H1 (cell line): ENCODE results near the gene SNURF. TPM values are rescaled to one million over a fixed set of nuclear protein-coding genes. Genes with fewer than 3 reads are reported as not detected.
A peak's percentile ranks its signal among the peaks of the same experiment; 100 is the strongest.

Experiments
- CTCF ChIA-PET: fragments of 300-600 bp; sonication (Branson Sonifier 250); formaldehyde crosslinking; loops from one replicate; lab custom pipeline; 2021; ENCODE audit not compliant: partially characterized antibody; lab: Charles Lee
- POLR2A ChIA-PET: fragments of 300-600 bp; sonication (Branson Sonifier 250); formaldehyde crosslinking; loops from one replicate; lab custom pipeline; 2021; ENCODE audit warnings: inconsistent platforms; ENCODE audit not compliant: partially characterized antibody; lab: Charles Lee
- DNase-seq, 2 experiments: peaks; one replicate each; pipeline versions ENCODE4 v3.0.0 to v3.0.0-alpha.2; 2010 to 2022; ENCODE audit warnings: low spot score in 2 of 2, low read depth in 1 of 2, mixed read lengths in 1 of 2
- FAIRE-seq: peaks from 2 replicates; lab custom pipeline; 2011; peaks lifted over from hg19 to GRCh38; lab: Jason Lieb, UNC
- H2AFZ ChIP-seq: 2 replicates; pipeline ENCODE4 v1.8.1; 2012; ENCODE audit warnings: low read length, inconsistent platforms
- H2AK5ac ChIP-seq: 2 replicates; pipeline ENCODE4 v1.6.1; 2013; ENCODE audit warnings: low read depth, low read length
- H2BK120ac ChIP-seq: replicated peaks from 2 replicates; pipeline ENCODE3; 2013; ENCODE audit warnings: low read depth, low read length, inconsistent platforms
- H2BK12ac ChIP-seq: 2 replicates; pipeline ENCODE4 v1.6.1; 2013; ENCODE audit warnings: low read depth, low read length
- H2BK15ac ChIP-seq: 2 replicates; pipeline ENCODE4 v1.6.1; 2013; ENCODE audit warnings: low read length
- H2BK20ac ChIP-seq: 2 replicates; pipeline ENCODE4 v1.6.1; 2013; ENCODE audit warnings: low read length
- H2BK5ac ChIP-seq: 2 replicates; pipeline ENCODE4 v1.6.1; 2013; ENCODE audit warnings: low read depth, low read length
- H3K14ac ChIP-seq: 2 replicates; pipeline ENCODE4 v1.6.1; 2013; ENCODE audit warnings: inconsistent platforms; ENCODE audit not compliant: insufficient read length
- H3K18ac ChIP-seq: 2 replicates; pipeline ENCODE4 v1.6.1; 2013; ENCODE audit warnings: low read length; ENCODE audit errors: extremely low read depth
- H3K23ac ChIP-seq: 2 replicates; pipeline ENCODE4 v1.6.1; 2013; ENCODE audit warnings: inconsistent platforms; ENCODE audit not compliant: insufficient read length
- H3K23me2 ChIP-seq: 2 replicates; pipeline ENCODE4 v1.6.1; 2013; ENCODE audit warnings: low read depth, low read length
- H3K27ac ChIP-seq: 2 replicates; pipeline ENCODE4 v1.6.1; 2011; ENCODE audit warnings: low read depth, low read length, inconsistent platforms
- H3K27me3 ChIP-seq, 4 experiments: replicated peaks in 1 of 4; 1 replicate in 1 of 4; 2 replicates in 3 of 4; pipeline versions ENCODE4 v1.6.1 to v1.8.1; 2011 to 2013; ENCODE audit warnings: low read length in 3 of 4, mild to moderate bottlenecking in 3 of 4, inconsistent platforms in 2 of 4, mixed read lengths in 2 of 4, moderate library complexity in 1 of 4; ENCODE audit not compliant: control insufficient read depth in 3 of 4, insufficient read depth in 3 of 4; ENCODE audit errors: extremely low read depth in 1 of 4
- H3K36me3 ChIP-seq, 4 experiments: 2 replicates each; pipeline versions ENCODE4 v1.6.1 to v1.8.1; 2011 to 2013; ENCODE audit warnings: mild to moderate bottlenecking in 4 of 4, low read length in 3 of 4, moderate library complexity in 2 of 4, control low read depth in 1 of 4, inconsistent platforms in 1 of 4; ENCODE audit not compliant: insufficient read depth in 4 of 4, control insufficient read depth in 2 of 4
- H3K4ac ChIP-seq: replicated peaks from 2 replicates; pipeline ENCODE3; 2013; ENCODE audit warnings: low read length, low read depth, mixed read lengths, inconsistent platforms; ENCODE audit not compliant: insufficient read length
- H3K4me1 ChIP-seq, 4 experiments: replicated peaks in 1 of 4; 1 replicate in 1 of 4; 2 replicates in 3 of 4; pipeline versions ENCODE4 v1.6.1 to v1.8.1; 2011 to 2013; ENCODE audit warnings: low read length in 3 of 4, inconsistent platforms in 2 of 4, mixed read lengths in 1 of 4; ENCODE audit not compliant: insufficient read depth in 4 of 4, control insufficient read depth in 3 of 4
- H3K4me2 ChIP-seq, 2 experiments: 2 replicates each; pipeline versions ENCODE4 v1.6.1 to v1.8.1; 2011 to 2013; ENCODE audit warnings: low read depth in 2 of 2, low read length in 2 of 2, control low read depth in 1 of 2, inconsistent platforms in 1 of 2, mild to moderate bottlenecking in 1 of 2; ENCODE audit not compliant: insufficient read depth in 1 of 2
- H3K4me3 ChIP-seq, 4 experiments: fragments of 200-600, 300-600 bp in 1 of 4; sonication (generic), shearing (Covaris generic), sonication (Bioruptor Twin) in 1 of 4; 2 replicates each; pipeline versions ENCODE4 v1.5.1 to v1.8.1; 2011 to 2016; ENCODE audit warnings: low read length in 4 of 4, low read depth in 3 of 4, control low read depth in 2 of 4, inconsistent platforms in 2 of 4, mild to moderate bottlenecking in 2 of 4, mixed read lengths in 1 of 4, moderate library complexity in 1 of 4; ENCODE audit not compliant: insufficient read depth in 2 of 4; ENCODE audit errors: extremely low read depth in 1 of 4
- H3K56ac ChIP-seq: replicated peaks from 2 replicates; pipeline ENCODE3; 2013; ENCODE audit warnings: low read depth, mild to moderate bottlenecking, mixed read lengths, low read length, inconsistent platforms; ENCODE audit not compliant: insufficient read length
- H3K79me1 ChIP-seq: 2 replicates; pipeline ENCODE4 v1.6.1; 2013; ENCODE audit warnings: low read depth, low read length, control low read depth
- H3K79me2 ChIP-seq, 2 experiments: 2 replicates each; pipeline versions ENCODE4 v1.6.1 to v1.8.1; 2012 to 2013; ENCODE audit warnings: low read length in 2 of 2, mild to moderate bottlenecking in 2 of 2, inconsistent platforms in 1 of 2; ENCODE audit not compliant: insufficient read depth in 2 of 2, control insufficient read depth in 1 of 2
- H3K9ac ChIP-seq, 4 experiments: replicated peaks in 1 of 4; 1 replicate in 1 of 4; 2 replicates in 3 of 4; pipeline versions ENCODE4 v1.6.1 to v1.8.1; 2011 to 2013; ENCODE audit warnings: low read depth in 3 of 4, low read length in 3 of 4, control low read depth in 2 of 4, mild to moderate bottlenecking in 2 of 4, moderate library complexity in 2 of 4, inconsistent platforms in 1 of 4; ENCODE audit errors: extremely low read depth in 1 of 4
- H3K9me3 ChIP-seq, 2 experiments: 2 replicates each; pipeline versions ENCODE4 v1.6.1 to v1.8.1; 2012 to 2013; ENCODE audit warnings: mild to moderate bottlenecking in 2 of 2, moderate library complexity in 2 of 2, control low read depth in 1 of 2, inconsistent platforms in 1 of 2, low read depth in 1 of 2, low read length in 1 of 2, mixed read lengths in 1 of 2; ENCODE audit not compliant: insufficient read depth in 2 of 2
- H4K20me1 ChIP-seq, 2 experiments: replicated peaks in 1 of 2; 2 replicates each; pipeline versions ENCODE3 to v1.8.1; 2011 to 2013; ENCODE audit warnings: inconsistent platforms in 2 of 2, low read length in 2 of 2, mild to moderate bottlenecking in 1 of 2; ENCODE audit not compliant: insufficient read depth in 2 of 2, control insufficient read depth in 1 of 2
- H4K5ac ChIP-seq: 2 replicates; pipeline ENCODE4 v1.6.1; 2013; ENCODE audit warnings: low read length, low read depth, mixed read lengths, inconsistent platforms; ENCODE audit not compliant: insufficient read length
- H4K8ac ChIP-seq: 2 replicates; pipeline ENCODE4 v1.8.0; 2013; ENCODE audit warnings: mild to moderate bottlenecking, moderate library complexity, low read length, inconsistent platforms; ENCODE audit not compliant: insufficient read depth; ENCODE audit errors: extremely low read depth
- H4K91ac ChIP-seq: replicated peaks from 2 replicates; pipeline ENCODE3; 2013; ENCODE audit warnings: low read length, mixed read lengths, inconsistent platforms; ENCODE audit not compliant: insufficient read length
- ATF2 ChIP-seq: IDR thresholded peaks from 2 replicates; pipeline ENCODE4 v1.6.1; 2012; ENCODE audit warnings: low read length, inconsistent platforms
- CBX5 ChIP-seq: fragments of 300-800, 300-1000 bp; sonication (generic); IDR thresholded peaks from 2 replicates; pipeline ENCODE4 v1.7.1; 2016; ENCODE audit warnings: antibody characterized with exemption, low read length, low read depth
- GTF2F1 ChIP-seq: IDR thresholded peaks from 2 replicates; pipeline ENCODE4 v1.6.1; 2012; ENCODE audit warnings: low read depth, low read length, improper control_type of control experiment, borderline replicate concordance
- JUN ChIP-seq: IDR thresholded peaks from 2 replicates; pipeline ENCODE4 v1.6.1; 2011; ENCODE audit warnings: low read depth, mild to moderate bottlenecking, improper control_type of control experiment, low read length
- POLR2AphosphoS5 ChIP-seq: IDR thresholded peaks from 2 replicates; pipeline ENCODE4 v1.6.1; 2011; ENCODE audit warnings: low read depth, low read length
- RNF2 ChIP-seq: fragments of 200-900, 300-1000 bp; sonication (generic); IDR thresholded peaks from 2 replicates; pipeline ENCODE4 v1.7.1; 2016; ENCODE audit warnings: borderline replicate concordance, low read depth, mild to moderate bottlenecking, antibody characterized with exemption, low read length; ENCODE audit not compliant: poor library complexity, severe bottlenecking; ENCODE audit errors: missing control alignments
- SAP30 ChIP-seq: fragments of 300-600 bp; sonication (generic); IDR thresholded peaks from 2 replicates; pipeline ENCODE4 v1.7.1; 2012; ENCODE audit warnings: low read length, moderate library complexity, mild to moderate bottlenecking, inconsistent platforms; ENCODE audit not compliant: insufficient read depth, insufficient replicate concordance
- SP1 ChIP-seq: IDR thresholded peaks from 2 replicates; pipeline ENCODE4 v1.6.1; 2011; ENCODE audit warnings: low read depth, low read length
- SRF ChIP-seq: IDR thresholded peaks from 2 replicates; pipeline ENCODE4 v1.6.1; 2011; ENCODE audit warnings: mild to moderate bottlenecking, low read depth, low read length, moderate library complexity
- TAF1 ChIP-seq: IDR thresholded peaks from 2 replicates; pipeline ENCODE4 v1.6.1; 2011; ENCODE audit warnings: mild to moderate bottlenecking, low read depth, low read length
- TAF7 ChIP-seq: optimal IDR thresholded peaks from 2 replicates; pipeline ENCODE3; 2011; ENCODE audit warnings: low read depth, mild to moderate bottlenecking, inconsistent platforms, low read length, moderate library complexity, borderline replicate concordance
- YY1 ChIP-seq: IDR thresholded peaks from 2 replicates; pipeline ENCODE4 v1.6.1; 2011; ENCODE audit warnings: low read depth, mild to moderate bottlenecking, low read length
- WGBS, 2 experiments: shearing (Covaris generic) in 1 of 2; methylation state at CpG; one replicate each; pipeline versions ENCODE4 v1.1.6 to v1.1.7; 2013 to 2015; ENCODE audit warnings: low lambda C conversion rate in 2 of 2, mixed read lengths in 2 of 2, inconsistent platforms in 1 of 2, low coverage in 1 of 2, missing lambda C conversion rate in 1 of 2; ENCODE audit not compliant: insufficient replicate concordance in 2 of 2, insufficient coverage in 1 of 2, insufficient read length in 1 of 2; ENCODE audit errors: extremely low coverage in 1 of 2, missing lambda C conversion rate in 1 of 2; 5-methylcytosine and 5-hydroxymethylcytosine counted together
- polyA plus RNA-seq, 7 experiments: library from polyadenylated mRNA; depleted of rRNA in 3 of 7; stranded (reverse) in 5 of 7; unstranded in 2 of 7; fragments of >200 nt in 5 of 7; fragments of 200-250 nt in 2 of 7; gene quantifications; 1 replicate in 5 of 7; 2 replicates in 1 of 7; 4 replicates in 1 of 7; pipeline versions ENCODE4 v1.2.1 to v1.2.3, GENCODE V29; 2011 to 2013; ENCODE audit warnings: missing spikeins in 2 of 7, mixed read lengths in 2 of 7
- total RNA-seq: library from RNA; stranded (reverse); fragmentation: NEBNext Ultra II Directional; extraction: Animal tissue kit (Norgen Biotek cat#: 25700); gene quantifications from 2 replicates; pipeline ENCODE4 v1.2.1, GENCODE V29; 2021

SNURF gene
- total and polyA plus RNA-seq, 2 of the 8 experiments (the other 6 are each of a cell fraction or from before 2014, with no cell fraction given): 9.9 to 76.5 TPM

- Histone ChIP-seq H2AK5ac (no peak overlapping the region), H2BK120ac (no peak overlapping the region), H3K4ac (no peak overlapping the region), H4K91ac (no peak overlapping the region), H2BK12ac (no peak overlapping the region), H3K23ac (no peak overlapping the region), H3K4me1 (no peaks in the 10 kb centered on the region), H2BK20ac (peak overlapping the region; percentile 8; the same call in 1 of the 2 replicates), H3K4me3 (no peak overlapping the region), H3K14ac (no peak overlapping the region), H3K79me2 (no peaks in the 10 kb centered on the region; a peak in 1 of 4 replicates), H3K27me3 (no peaks in the 10 kb centered on the region), H3K79me1 (no peaks in the 10 kb centered on the region), H3K18ac (no peak overlapping the region), H3K36me3 (no peaks in the 10 kb centered on the region), H3K23me2 (no peaks in the 10 kb centered on the region), H3K9ac (no peak overlapping the region), H3K27ac (no peak overlapping the region), H4K20me1 (no peaks in the 10 kb centered on the region), H4K5ac (no peak overlapping the region), H3K9me3 (peaks cover 0 to 9% of the 10 kb centered on the region in 2 experiments; a peak in 2 of 4 replicates), H2BK15ac (no peak overlapping the region), H2AFZ (no peak overlapping the region), H2BK5ac (peak overlapping the region; percentile 67; the same call in 1 of the 2 replicates), H4K8ac (no peak overlapping the region), H3K4me2 (no peak overlapping the region), H3K56ac (no peak overlapping the region)
- DNase-seq (no peak), FAIRE-seq (no peak)
- 88% methylated on average over 1 of the region's 1 CpG; no CpG with 5 or more reads in 1 of the 2 experiments for WGBS, 2 experiments
- CTCF ChIA-PET: interaction anchor here (0.6 to 0.7 kb wide), 3 partner anchors 11 to 67 kb away, joined by 3 to 5 read pairs (median 3); no protein-coding TSS in a partner anchor
- POLR2A ChIA-PET: interaction anchor here (0.8 to 3.1 kb wide), 6 partner anchors 11 to 89 kb away, joined by 3 to 16 read pairs (median 4); no protein-coding TSS in a partner anchor
- TF ChIP-seq SP1: no peak
- TF ChIP-seq SRF: no peak
- TF ChIP-seq CBX5: no peak
- TF ChIP-seq POLR2AphosphoS5: no peak
- no peak for TF ChIP-seq TAF7
- TF ChIP-seq JUN: no peak
- TF ChIP-seq RNF2: no peak
- TF ChIP-seq ATF2: no peak
- TF ChIP-seq YY1: no peak
- no peak for TF ChIP-seq TAF1
- no peak for TF ChIP-seq GTF2F1
- TF ChIP-seq SAP30: no peak
These were observed 9.1 kb upstream of the SNURF start for GRCh38 chr15:24945711-24946110.
